GM12878 (cell line): ENCODE measurements around the gene TAF3. TPM values are rescaled to one million over a fixed set of nuclear protein-coding genes. Genes with fewer than 3 reads are reported as not detected.

ENCODE experiments used
- ATAC-seq: fragments of 200-7000 bp; cut with Tn5 transposase; 3 replicates; pipeline ENCODE4 v1.9.1; 2020; ENCODE audit warnings: mild to moderate bottlenecking, moderate library complexity
- BruUV-seq: library from RNA; stranded (reverse); fragments of 400-500 nt; replicated peaks from 2 replicates; lab custom pipeline; 2021; lab: Mats Ljungman, UMichigan
- CTCF ChIA-PET: fragments of 300-600 bp; sonication (Branson Sonifier 250); formaldehyde crosslinking; extraction: SDS; loops from one replicate; lab custom pipeline; 2021; ENCODE audit warnings: inconsistent platforms; lab: Yijun Ruan, JAX
- POLR2A ChIA-PET: fragments of 350-600 bp; formaldehyde crosslinking; extraction: SDS; loops from one replicate; lab custom pipeline; 2021; ENCODE audit warnings: inconsistent platforms; lab: Charles Lee
- RAD21 ChIA-PET: fragments of 300-600 bp; sonication (Branson Sonifier 250); formaldehyde crosslinking; loops from one replicate; lab custom pipeline; 2023; ENCODE audit warnings: antibody characterized with exemption; ENCODE audit not compliant: unreplicated experiment; lab: Charles Lee
- SMC1A ChIA-PET: fragments of 300-600 bp; sonication (Branson Sonifier 250); formaldehyde crosslinking; loops from one replicate; lab custom pipeline; 2023; ENCODE audit not compliant: unreplicated experiment, uncharacterized antibody; lab: Charles Lee
- DNase-seq: peaks from one replicate; pipeline ENCODE4 v3.0.0-alpha.2; 2011; ENCODE audit warnings: low read depth, low spot score
- FAIRE-seq: peaks from 3 replicates; lab custom pipeline; 2011; peaks lifted over from hg19 to GRCh38; lab: Jason Lieb, UNC
- H2AFZ ChIP-seq: 2 replicates; pipeline ENCODE4 v1.6.0; 2011; ENCODE audit warnings: low read depth, low read length, control low read depth; ENCODE audit not compliant: control insufficient read depth
- H3K27ac ChIP-seq: 2 replicates; pipeline ENCODE4 v1.5.1; 2011; ENCODE audit warnings: control low read depth; ENCODE audit not compliant: control insufficient read depth, insufficient read depth
- H3K27me3 ChIP-seq, 2 experiments: replicated peaks in 1 of 2; 2 replicates each; pipeline versions ENCODE4 v1.6.0 to v1.6.1; 2011; ENCODE audit warnings: low read length in 1 of 2; ENCODE audit not compliant: control insufficient read depth in 2 of 2, insufficient read depth in 2 of 2
- H3K36me3 ChIP-seq, 2 experiments: 2 replicates each; pipeline ENCODE4 v1.5.1; 2011; ENCODE audit warnings: low read length in 1 of 2; ENCODE audit not compliant: control insufficient read depth in 2 of 2, insufficient read depth in 2 of 2
- H3K4me1 ChIP-seq: 2 replicates; pipeline ENCODE4 v1.6.1; 2011; ENCODE audit warnings: mild to moderate bottlenecking, low read length, moderate library complexity, mixed read lengths; ENCODE audit not compliant: control insufficient read depth, insufficient read depth
- H3K4me2 ChIP-seq: 2 replicates; pipeline ENCODE4 v1.6.0; 2011; ENCODE audit warnings: control low read depth; ENCODE audit not compliant: control insufficient read depth, insufficient read depth
- H3K4me3 ChIP-seq: fragments of 200-600 bp; sonication (generic); 2 replicates; pipeline ENCODE4 v1.5.1; 2016
- H3K79me2 ChIP-seq: 2 replicates; pipeline ENCODE4 v1.6.0; 2011; ENCODE audit warnings: low read length; ENCODE audit not compliant: control insufficient read depth, insufficient read depth
- H3K9ac ChIP-seq: 2 replicates; pipeline ENCODE4 v1.8.0; 2011; ENCODE audit warnings: low read length, control low read depth, mixed read lengths; ENCODE audit not compliant: control insufficient read depth, insufficient read depth
- H3K9me3 ChIP-seq: replicated peaks from 3 replicates; pipeline ENCODE4 v1.5.1; 2011; ENCODE audit warnings: mild to moderate bottlenecking, low read length; ENCODE audit not compliant: control insufficient read depth, insufficient read depth
- H4K20me1 ChIP-seq: 2 replicates; pipeline ENCODE4 v1.6.0; 2011; ENCODE audit not compliant: control insufficient read depth, insufficient read depth
- CTCF ChIP-seq, 3 experiments: IDR thresholded peaks in 2 of 3; conservative IDR thresholded peaks in 1 of 3; 2 replicates each; pipeline ENCODE4 v1.5.1; 2011; ENCODE audit warnings: low read depth in 3 of 3, low read length in 3 of 3, mild to moderate bottlenecking in 3 of 3, control low read depth in 2 of 3, moderate library complexity in 2 of 3, inconsistent platforms in 1 of 3, mixed read lengths in 1 of 3; ENCODE audit not compliant: control insufficient read depth in 2 of 3, insufficient read depth in 1 of 3; ENCODE audit errors: extremely low read depth in 1 of 3
- ZNF384 ChIP-seq: IDR thresholded peaks from 2 replicates; pipeline ENCODE4 v1.6.1; 2012; ENCODE audit warnings: low read depth, mild to moderate bottlenecking, low read length, improper control_type of control experiment, borderline replicate concordance
- WGBS: methylation state at CpG from one replicate; pipeline ENCODE4 v1.1.6; 2016; ENCODE audit warnings: low lambda C conversion rate; ENCODE audit not compliant: insufficient replicate concordance, insufficient coverage; ENCODE audit errors: missing lambda C conversion rate; 5-methylcytosine and 5-hydroxymethylcytosine counted together
- in situ Hi-C: fragments of 300-500 bp; cut with MboI; formaldehyde crosslinking; loops from 9 replicates; pipeline ENCODE4 v1.14.3; 2018; ENCODE audit warnings: mixed read lengths
- intact Hi-C: fragments of 100-400 bp; cut with micrococcal nuclease; formaldehyde crosslinking; loops from one replicate; pipeline ENCODE4 v1.14.2; 2022; ENCODE audit not compliant: unreplicated experiment
- polyA plus RNA-seq, 11 experiments: library from polyadenylated mRNA; depleted of rRNA in 4 of 11; unstranded in 6 of 11; stranded (reverse) in 5 of 11; fragments of >200 nt; fragmentation: Nextera tagmentation in 4 of 11; fragmentation: Illumina TruSeq in 1 of 11; extraction: Ambion mirVana in 4 of 11; extraction: Trizol in 1 of 11; gene quantifications; 1 replicate in 1 of 11; 2 replicates in 10 of 11; pipeline versions ENCODE4 v1.2.1 to v1.2.3, GENCODE V29; 2011 to 2016; ENCODE audit warnings: inconsistent platforms in 2 of 11, missing spikeins in 2 of 11, low read depth in 1 of 11
- total RNA-seq, 4 experiments: library from RNA; depleted of rRNA in 3 of 4; stranded (reverse); fragments of >200 nt in 3 of 4; fragmentation: Illumina TruSeq in 1 of 4; extraction: Trizol in 1 of 4; gene quantifications; 2 replicates each; pipeline versions ENCODE4 v1.2.1 to v1.2.3, GENCODE V29; 2013 to 2021

The TAF3 gene
- total and polyA plus RNA-seq, 10 of the 15 experiments (the other 5 are each of a cell fraction or from before 2014, with no cell fraction given) = 2.0 to 10.1 (median 3.7) TPM

GRCh38 chr10:8066124-8066523 lies 247.8 kb downstream of the TAF3 start:
- Histone ChIP-seq H3K27ac (no peak overlapping the region), H3K79me2 (no peaks in the 10 kb centered on the region), H3K9ac (no peak overlapping the region), H3K9me3 (no peaks in the 10 kb centered on the region), H2AFZ (no peak overlapping the region), H3K4me3 (no peak overlapping the region), H3K36me3 (no peaks in the 10 kb centered on the region; a peak in 1 of 4 replicates), H3K4me1 (peaks cover 25% of the 10 kb centered on the region), H4K20me1 (no peaks in the 10 kb centered on the region), H3K27me3 (no peaks in the 10 kb centered on the region), H3K4me2 (no peak overlapping the region)
- ChIA-PET CTCF (no interaction called here), RAD21 (no interaction called here), SMC1A (interaction anchor here (1.1 to 2.1 kb wide), 2 partner anchors 9 to 51 kb away, joined by 3 to 7 read pairs; no protein-coding TSS in a partner anchor), POLR2A (interaction anchor here (0.6 to 0.8 kb wide), 2 partner anchors 12 to 197 kb away, joined by 3 to 4 read pairs; partner anchors contain the start of gene GATA3)
- FAIRE-seq = no peak
- 0% methylated on average over 1 of the region's 1 CpG for WGBS
- ATAC-seq = no peak
- intact Hi-C loops = no loop called here
- no TSS peak for BruUV-seq
- in situ Hi-C loops = no loop called here
- no peak for DNase-seq
- TF ChIP-seq CTCF (IDR thresholded peaks at IDR 0.05 in 2 of 3, conservative IDR thresholded peaks at IDR 0.05 in 1 of 3; ENCODE audit: control insufficient read depth in 2 of 3, extremely low read depth in 1 of 3, insufficient read depth in 1 of 3, low read depth in 3 of 3, low read length in 3 of 3) (no peak), ZNF384 (no peak)

Other genes starting within 250 kb of the TAF3 start
- gene ITIH5, start 151.5 kb upstream of the TAF3 start, total RNA-seq (2014; rRNA removed) = 0.11 TPM in 1 of 2 replicates, not detected in the other
- gene ITIH5, start 151.5 kb upstream of the TAF3 start, total RNA-seq (2014; rRNA removed; fragmentation: Illumina TruSeq; extraction: Trizol) = not detected in 2 replicates
- 0.05 and 0.21 TPM in 2 replicates for gene ITIH5, start 151.5 kb upstream of the TAF3 start, total RNA-seq (2021)
- gene ITIH5, start 151.5 kb upstream of the TAF3 start, polyA plus RNA-seq (2011; rRNA removed) = 0.32 and 0.43 TPM in 2 replicates
- not detected in 2 replicates for gene ITIH5, start 151.5 kb upstream of the TAF3 start, polyA plus RNA-seq (2014; fragmentation: Illumina TruSeq; extraction: Trizol)
- gene ITIH5, start 151.5 kb upstream of the TAF3 start, polyA plus RNA-seq (2014; fragmentation: Nextera tagmentation; extraction: Ambion mirVana) = not detected
- not detected in 2 replicates for gene ITIH5, start 151.5 kb upstream of the TAF3 start, polyA plus RNA-seq (2014; rRNA removed)
- gene ITIH5, start 151.5 kb upstream of the TAF3 start, polyA plus RNA-seq (2016; fragmentation: Nextera tagmentation; extraction: Ambion mirVana) = under 1 TPM in 1 of 2 experiments, not detected in 1; 0.14 TPM
- gene ITIH2, start 115.2 kb upstream of the TAF3 start, total RNA-seq (2014; rRNA removed) = not detected in 2 replicates
- gene ITIH2, start 115.2 kb upstream of the TAF3 start, total RNA-seq (2014; rRNA removed; fragmentation: Illumina TruSeq; extraction: Trizol) = not detected in 2 replicates
- 0.72 and 0.93 TPM in 2 replicates for gene ITIH2, start 115.2 kb upstream of the TAF3 start, total RNA-seq (2021)
- 0.53 and 0.65 TPM in 2 replicates for gene ITIH2, start 115.2 kb upstream of the TAF3 start, polyA plus RNA-seq (2011; rRNA removed)
- gene ITIH2, start 115.2 kb upstream of the TAF3 start, polyA plus RNA-seq (2014; fragmentation: Illumina TruSeq; extraction: Trizol) = not detected in 2 replicates
- gene ITIH2, start 115.2 kb upstream of the TAF3 start, polyA plus RNA-seq (2014; fragmentation: Nextera tagmentation; extraction: Ambion mirVana) = not detected
- not detected in 2 replicates for gene ITIH2, start 115.2 kb upstream of the TAF3 start, polyA plus RNA-seq (2014; rRNA removed)
- gene ITIH2, start 115.2 kb upstream of the TAF3 start, polyA plus RNA-seq (2016; fragmentation: Nextera tagmentation; extraction: Ambion mirVana) = under 1 TPM in 1 of 2 experiments, not detected in 1; 0.05 TPM
- gene KIN, start 30.5 kb upstream of the TAF3 start, total RNA-seq (2014; rRNA removed) = 6.9 and 10.0 TPM in 2 replicates
- gene KIN, start 30.5 kb upstream of the TAF3 start, total RNA-seq (2014; rRNA removed; fragmentation: Illumina TruSeq; extraction: Trizol) = 11.1 and 11.2 TPM in 2 replicates
- gene KIN, start 30.5 kb upstream of the TAF3 start, total RNA-seq (2021) = 6.8 and 8.3 TPM in 2 replicates
- gene KIN, start 30.5 kb upstream of the TAF3 start, polyA plus RNA-seq (2011; rRNA removed) = 11.8 and 25.0 TPM in 2 replicates
- gene KIN, start 30.5 kb upstream of the TAF3 start, polyA plus RNA-seq (2014; fragmentation: Illumina TruSeq; extraction: Trizol) = 10.8 and 11.1 TPM in 2 replicates
- 10 to 100 TPM; 24.4 to 33.2 TPM for gene KIN, start 30.5 kb upstream of the TAF3 start, polyA plus RNA-seq (2014; fragmentation: Nextera tagmentation; extraction: Ambion mirVana)
- 9.2 and 9.4 TPM in 2 replicates for gene KIN, start 30.5 kb upstream of the TAF3 start, polyA plus RNA-seq (2014; rRNA removed)
- gene KIN, start 30.5 kb upstream of the TAF3 start, polyA plus RNA-seq (2016; fragmentation: Nextera tagmentation; extraction: Ambion mirVana) = 10 to 100 TPM; 11.5 to 14.7 TPM
- gene ATP5F1C, start 30.3 kb upstream of the TAF3 start, total RNA-seq (2014; rRNA removed) = 307 and 361 TPM in 2 replicates
- gene ATP5F1C, start 30.3 kb upstream of the TAF3 start, total RNA-seq (2014; rRNA removed; fragmentation: Illumina TruSeq; extraction: Trizol) = 346 and 348 TPM in 2 replicates
- gene ATP5F1C, start 30.3 kb upstream of the TAF3 start, total RNA-seq (2021) = 319 TPM in 2 replicates
- 646 and 754 TPM in 2 replicates for gene ATP5F1C, start 30.3 kb upstream of the TAF3 start, polyA plus RNA-seq (2011; rRNA removed)
- 384 and 435 TPM in 2 replicates for gene ATP5F1C, start 30.3 kb upstream of the TAF3 start, polyA plus RNA-seq (2014; fragmentation: Illumina TruSeq; extraction: Trizol)
- 100 to 1,000 TPM; 803 to 978 TPM for gene ATP5F1C, start 30.3 kb upstream of the TAF3 start, polyA plus RNA-seq (2014; fragmentation: Nextera tagmentation; extraction: Ambion mirVana)
- gene ATP5F1C, start 30.3 kb upstream of the TAF3 start, polyA plus RNA-seq (2014; rRNA removed) = 297 and 388 TPM in 2 replicates
- 100 to 1,000 TPM; 519 to 547 TPM for gene ATP5F1C, start 30.3 kb upstream of the TAF3 start, polyA plus RNA-seq (2016; fragmentation: Nextera tagmentation; extraction: Ambion mirVana)
- 0.05 and 0.40 TPM in 2 replicates for gene GATA3, start 236.2 kb downstream of the TAF3 start, total RNA-seq (2014; rRNA removed)
- 0.14 and 0.18 TPM in 2 replicates for gene GATA3, start 236.2 kb downstream of the TAF3 start, total RNA-seq (2014; rRNA removed; fragmentation: Illumina TruSeq; extraction: Trizol)
- 0.64 and 0.80 TPM in 2 replicates for gene GATA3, start 236.2 kb downstream of the TAF3 start, total RNA-seq (2021)
- 0.33 and 0.52 TPM in 2 replicates for gene GATA3, start 236.2 kb downstream of the TAF3 start, polyA plus RNA-seq (2011; rRNA removed)
- 0.15 and 0.25 TPM in 2 replicates for gene GATA3, start 236.2 kb downstream of the TAF3 start, polyA plus RNA-seq (2014; fragmentation: Illumina TruSeq; extraction: Trizol)
- under 1 TPM; 0.19 to 0.33 TPM for gene GATA3, start 236.2 kb downstream of the TAF3 start, polyA plus RNA-seq (2014; fragmentation: Nextera tagmentation; extraction: Ambion mirVana)
- 0.08 TPM in 2 replicates for gene GATA3, start 236.2 kb downstream of the TAF3 start, polyA plus RNA-seq (2014; rRNA removed)
- under 1 TPM; 0.25 to 0.67 TPM for gene GATA3, start 236.2 kb downstream of the TAF3 start, polyA plus RNA-seq (2016; fragmentation: Nextera tagmentation; extraction: Ambion mirVana)